ENCODE measurements around the gene ARHGEF26. TPM values are rescaled to one million over a fixed set of nuclear protein-coding genes. Genes with fewer than 3 reads are reported as not detected.

The ARHGEF26 gene
- total and polyA plus RNA-seq, 2 experiments from 2014 or later = 0.40 to 0.65 TPM

DNA sequence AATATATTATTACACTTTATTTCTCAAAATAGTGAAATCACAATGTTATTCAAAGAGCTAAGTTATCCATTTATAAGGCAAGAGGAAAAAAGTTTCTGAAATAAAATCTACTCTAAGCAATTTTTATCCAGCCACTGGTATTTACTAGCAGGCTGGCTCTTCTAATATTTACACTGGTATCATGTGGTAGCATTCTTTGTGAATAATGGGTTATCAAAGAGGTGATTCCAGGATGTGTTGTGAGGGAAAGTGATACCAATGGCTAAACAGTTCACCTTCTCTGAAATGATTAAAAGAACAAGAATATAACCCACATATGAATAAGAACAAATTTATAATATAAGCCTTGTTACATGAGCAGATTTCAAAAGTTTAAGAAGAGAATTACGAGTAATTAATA lies 159.0 kb downstream of the ARHGEF26 start:
- no peak overlapping the region for H2AFZ ChIP-seq
- WGBS, 2 experiments (ENCODE audit: low coverage in 1 of 2, low lambda C conversion rate in 2 of 2, missing lambda C conversion rate in 2 of 2) = 100% methylated on average over 1 of the region's 1 CpG
- TF ChIP-seq EZH2 (IDR thresholded peaks at IDR 0.05; ENCODE audit: insufficient read depth, poor library complexity, severe bottlenecking) = no peak
- no peak for TF ChIP-seq EZH2phosphoT487 (IDR thresholded peaks at IDR 0.05; ENCODE audit: insufficient read depth, low read depth)
- H3K4me1 ChIP-seq (ENCODE audit: insufficient read depth) = no peaks in the 10 kb centered on the region
- DNase-seq = no peak
- no peaks in the 10 kb centered on the region for H4K20me1 ChIP-seq (ENCODE audit: insufficient read depth)
- H3K9me3 ChIP-seq (ENCODE audit: low read depth) = no peaks in the 10 kb centered on the region
- peaks cover 90% of the 10 kb centered on the region for H3K36me3 ChIP-seq (ENCODE audit: low read depth)
- H3K4me3 ChIP-seq = no peak overlapping the region
- H3K9ac ChIP-seq = no peak overlapping the region
- H3K27me3 ChIP-seq (replicated peaks; ENCODE audit: insufficient read depth) = no peaks in the 10 kb centered on the region
- H3K9me2 ChIP-seq (ENCODE audit: insufficient read depth) = no peaks in the 10 kb centered on the region
- H3F3A ChIP-seq (ENCODE audit: insufficient read depth) = no peaks in the 10 kb centered on the region
- no peak overlapping the region for H3K4me2 ChIP-seq (ENCODE audit: unreplicated experiment)
- H3K79me2 ChIP-seq (ENCODE audit: insufficient read depth) = no peaks in the 10 kb centered on the region
- in situ Hi-C loops (cut with MboI) = no loop called here
- H3K27ac ChIP-seq = no peak overlapping the region

DNA sequence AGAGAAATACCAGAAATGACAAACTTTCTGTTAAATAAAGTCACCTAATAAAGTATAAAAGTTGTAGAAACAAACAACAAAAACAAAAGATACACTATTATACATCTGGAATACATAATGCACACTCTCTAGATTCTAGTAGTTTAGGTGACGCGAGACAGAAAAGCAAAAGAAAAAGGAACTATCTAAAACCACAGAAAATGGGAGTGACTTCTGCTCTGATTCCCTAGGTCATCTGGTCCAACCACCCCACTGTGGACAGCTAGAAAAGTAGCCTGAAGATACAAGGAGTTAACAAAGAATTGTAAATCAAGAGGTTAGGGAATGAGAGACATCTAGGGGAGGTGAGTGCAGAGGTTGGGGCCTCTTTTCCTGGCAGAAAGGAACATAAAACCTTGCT lies 164.0 kb downstream of the ARHGEF26 start:
- Histone ChIP-seq H3K4me3 (no peak overlapping the region), H3K79me2 (ENCODE audit: insufficient read depth) (no peaks in the 10 kb centered on the region), H3K9me2 (ENCODE audit: insufficient read depth) (no peaks in the 10 kb centered on the region), H4K20me1 (ENCODE audit: insufficient read depth) (no peaks in the 10 kb centered on the region), H3K4me2 (ENCODE audit: unreplicated experiment) (no peak overlapping the region), H3K27ac (no peak overlapping the region), H3K4me1 (ENCODE audit: insufficient read depth) (no peaks in the 10 kb centered on the region), H3K27me3 (replicated peaks; ENCODE audit: insufficient read depth) (no peaks in the 10 kb centered on the region), H3K9ac (no peak overlapping the region), H2AFZ (no peak overlapping the region), H3F3A (ENCODE audit: insufficient read depth) (no peaks in the 10 kb centered on the region), H3K36me3 (ENCODE audit: low read depth) (peaks cover 74% of the 10 kb centered on the region), H3K9me3 (ENCODE audit: low read depth) (no peaks in the 10 kb centered on the region)
- in situ Hi-C loops (cut with MboI) = no loop called here
- no peak for DNase-seq
- WGBS, 2 experiments (ENCODE audit: low coverage in 1 of 2, low lambda C conversion rate in 2 of 2, missing lambda C conversion rate in 2 of 2) = 98 to 100% methylated on average over 2 of the region's 2 CpGs
- TF ChIP-seq EZH2phosphoT487 (IDR thresholded peaks at IDR 0.05; ENCODE audit: insufficient read depth, low read depth) = no peak
- no peak for TF ChIP-seq EZH2 (IDR thresholded peaks at IDR 0.05; ENCODE audit: insufficient read depth, poor library complexity, severe bottlenecking)

DNA sequence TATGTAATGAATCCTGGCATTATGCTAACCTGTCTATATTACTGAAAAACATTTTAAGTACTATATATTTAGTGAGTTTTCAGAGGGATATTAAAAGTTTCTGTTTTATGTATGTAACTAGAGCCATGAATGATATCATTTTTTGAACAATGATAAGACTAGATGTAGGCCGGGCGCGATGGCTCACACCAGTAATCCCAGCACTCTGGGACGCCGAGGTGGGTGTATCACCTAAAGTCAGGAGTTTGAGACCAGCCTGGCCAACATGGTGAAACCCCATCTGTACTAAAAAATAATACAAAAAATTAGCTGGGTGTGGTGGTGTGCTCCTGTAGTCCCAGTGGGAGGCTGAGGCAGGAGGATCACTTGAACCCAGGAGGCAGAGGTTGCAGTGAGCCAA lies 169.0 kb downstream of the ARHGEF26 start:
- Histone ChIP-seq H3K4me3 (no peak overlapping the region), H3K4me1 (ENCODE audit: insufficient read depth) (no peaks in the 10 kb centered on the region), H3K4me2 (ENCODE audit: unreplicated experiment) (no peak overlapping the region), H3K36me3 (ENCODE audit: low read depth) (peaks cover 65% of the 10 kb centered on the region), H4K20me1 (ENCODE audit: insufficient read depth) (no peaks in the 10 kb centered on the region), H3K9me2 (ENCODE audit: insufficient read depth) (no peaks in the 10 kb centered on the region), H3F3A (ENCODE audit: insufficient read depth) (no peaks in the 10 kb centered on the region), H3K27me3 (replicated peaks; ENCODE audit: insufficient read depth) (no peaks in the 10 kb centered on the region), H3K9me3 (ENCODE audit: low read depth) (no peaks in the 10 kb centered on the region), H3K79me2 (ENCODE audit: insufficient read depth) (no peaks in the 10 kb centered on the region), H3K9ac (no peak overlapping the region), H2AFZ (no peak overlapping the region), H3K27ac (no peak overlapping the region)
- in situ Hi-C loops (cut with MboI) = no loop called here
- TF ChIP-seq EZH2phosphoT487 (IDR thresholded peaks at IDR 0.05; ENCODE audit: insufficient read depth, low read depth) = no peak
- WGBS, 2 experiments (ENCODE audit: low coverage in 1 of 2, low lambda C conversion rate in 2 of 2, missing lambda C conversion rate in 2 of 2) = 98 to 100% methylated on average over 5 of the region's 5 CpGs
- DNase-seq = no peak

DNA sequence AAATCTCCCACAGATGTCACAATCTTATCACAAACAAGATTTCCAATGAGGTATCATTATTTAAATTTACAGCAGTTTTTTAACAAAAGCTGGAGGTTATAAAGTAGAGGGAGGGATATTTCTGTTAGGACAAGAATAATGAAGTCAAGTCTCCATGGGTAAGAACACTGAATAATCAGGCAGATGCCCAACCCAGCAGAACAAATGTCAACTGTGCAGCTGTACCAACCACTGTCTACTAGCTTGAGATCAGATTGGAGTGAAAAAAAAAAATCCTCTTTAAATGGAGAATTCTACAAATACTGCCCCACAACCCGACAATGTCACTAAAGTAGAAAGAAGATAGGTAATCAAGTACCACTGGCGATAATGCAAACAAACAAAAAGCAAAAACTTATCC lies 172.8 kb downstream of the ARHGEF26 start:
- H3F3A ChIP-seq (ENCODE audit: insufficient read depth) = no peaks in the 10 kb centered on the region
- H4K20me1 ChIP-seq (ENCODE audit: insufficient read depth) = no peaks in the 10 kb centered on the region
- H3K4me3 ChIP-seq = no peak overlapping the region
- no peak overlapping the region for H3K9ac ChIP-seq
- peaks cover 67% of the 10 kb centered on the region for H3K36me3 ChIP-seq (ENCODE audit: low read depth)
- H3K79me2 ChIP-seq (ENCODE audit: insufficient read depth) = 0 out of 2 replicates have a peak, but pooled peaks cover 4% of the 10 kb centered on the region
- DNase-seq = no peak
- 95 to 98% methylated on average over 2 of the region's 2 CpGs for WGBS, 2 experiments (ENCODE audit: low coverage in 1 of 2, low lambda C conversion rate in 2 of 2, missing lambda C conversion rate in 2 of 2)
- no peak overlapping the region for H2AFZ ChIP-seq
- H3K27ac ChIP-seq = no peak overlapping the region
- no peaks in the 10 kb centered on the region for H3K27me3 ChIP-seq (replicated peaks; ENCODE audit: insufficient read depth)
- H3K9me3 ChIP-seq (ENCODE audit: low read depth) = no peaks in the 10 kb centered on the region
- in situ Hi-C loops (cut with MboI) = no loop called here
- H3K4me1 ChIP-seq (ENCODE audit: insufficient read depth) = no peaks in the 10 kb centered on the region
- H3K9me2 ChIP-seq (ENCODE audit: insufficient read depth) = no peaks in the 10 kb centered on the region
- no peak overlapping the region for H3K4me2 ChIP-seq (ENCODE audit: unreplicated experiment)
- TF ChIP-seq EZH2 (IDR thresholded peaks at IDR 0.05; ENCODE audit: insufficient read depth, poor library complexity, severe bottlenecking) (no peak), EZH2phosphoT487 (IDR thresholded peaks at IDR 0.05; ENCODE audit: insufficient read depth, low read depth) (no peak)

DNA sequence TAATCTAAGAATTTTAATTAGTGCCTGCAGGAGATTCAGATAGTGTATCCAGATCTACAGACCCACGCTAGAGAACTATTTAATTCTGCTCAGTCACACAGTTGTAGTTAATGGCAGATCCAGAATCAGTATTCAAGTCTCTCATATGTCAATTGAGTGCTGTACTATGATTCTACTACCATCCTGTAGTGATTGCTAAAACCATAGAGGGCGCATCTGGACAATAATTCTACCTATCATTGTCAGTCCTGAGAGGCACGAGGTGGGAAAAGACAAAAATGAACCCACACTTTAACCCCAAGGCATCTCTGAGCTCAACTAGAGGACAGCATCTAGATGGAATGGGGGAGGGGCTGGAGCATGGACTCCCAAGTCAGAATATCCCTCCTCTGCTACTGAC lies 180.4 kb downstream of the ARHGEF26 start:
- no peak overlapping the region for H3K9ac ChIP-seq
- H3K9me3 ChIP-seq (ENCODE audit: low read depth) = no peaks in the 10 kb centered on the region
- no peaks in the 10 kb centered on the region for H4K20me1 ChIP-seq (ENCODE audit: insufficient read depth)
- no peak for DNase-seq
- no peaks in the 10 kb centered on the region for H3K27me3 ChIP-seq (replicated peaks; ENCODE audit: insufficient read depth)
- peaks cover 72% of the 10 kb centered on the region for H3K36me3 ChIP-seq (ENCODE audit: low read depth)
- in situ Hi-C loops (cut with MboI) = no loop called here
- no peaks in the 10 kb centered on the region for H3K9me2 ChIP-seq (ENCODE audit: insufficient read depth)
- no peak overlapping the region for H2AFZ ChIP-seq
- H3K4me1 ChIP-seq (ENCODE audit: insufficient read depth) = peaks cover 11% of the 10 kb centered on the region
- H3K79me2 ChIP-seq (ENCODE audit: insufficient read depth) = 0 out of 2 replicates have a peak, but pooled peaks cover 4% of the 10 kb centered on the region
- H3K4me3 ChIP-seq = no peak overlapping the region
- TF ChIP-seq EZH2 (IDR thresholded peaks at IDR 0.05; ENCODE audit: insufficient read depth, poor library complexity, severe bottlenecking) (no peak), EZH2phosphoT487 (IDR thresholded peaks at IDR 0.05; ENCODE audit: insufficient read depth, low read depth) (no peak)
- 65 to 72% methylated on average over 3 of the region's 3 CpGs for WGBS, 2 experiments (ENCODE audit: low coverage in 1 of 2, low lambda C conversion rate in 2 of 2, missing lambda C conversion rate in 2 of 2)
- peaks cover 6% of the 10 kb centered on the region for H3F3A ChIP-seq (ENCODE audit: insufficient read depth)
- H3K27ac ChIP-seq = no peak overlapping the region
- H3K4me2 ChIP-seq (ENCODE audit: unreplicated experiment) = no peak overlapping the region

Measured in GM23248 (cell line).